NCI-H128 (cell line): ENCODE data around the gene ZNF385D.

Experiments used
- DNase-seq: peaks from one replicate; lab custom pipeline; 2025; ENCODE audit not compliant: unreplicated experiment; lab: John Stamatoyannopoulos, UW

ZNF385D gene

GRCh38 chr3:21462141-21462540 is 288.9 kb downstream of the ZNF385D start:
- no peak for DNase-seq

GRCh38 chr3:21457084-21457483 is 293.9 kb downstream of the ZNF385D start:
- DNase-seq, result no peak

- DNase-seq, result no peak
Observed at GRCh38 chr3:21449738-21450137, 301.3 kb downstream of the ZNF385D start.

DNA sequence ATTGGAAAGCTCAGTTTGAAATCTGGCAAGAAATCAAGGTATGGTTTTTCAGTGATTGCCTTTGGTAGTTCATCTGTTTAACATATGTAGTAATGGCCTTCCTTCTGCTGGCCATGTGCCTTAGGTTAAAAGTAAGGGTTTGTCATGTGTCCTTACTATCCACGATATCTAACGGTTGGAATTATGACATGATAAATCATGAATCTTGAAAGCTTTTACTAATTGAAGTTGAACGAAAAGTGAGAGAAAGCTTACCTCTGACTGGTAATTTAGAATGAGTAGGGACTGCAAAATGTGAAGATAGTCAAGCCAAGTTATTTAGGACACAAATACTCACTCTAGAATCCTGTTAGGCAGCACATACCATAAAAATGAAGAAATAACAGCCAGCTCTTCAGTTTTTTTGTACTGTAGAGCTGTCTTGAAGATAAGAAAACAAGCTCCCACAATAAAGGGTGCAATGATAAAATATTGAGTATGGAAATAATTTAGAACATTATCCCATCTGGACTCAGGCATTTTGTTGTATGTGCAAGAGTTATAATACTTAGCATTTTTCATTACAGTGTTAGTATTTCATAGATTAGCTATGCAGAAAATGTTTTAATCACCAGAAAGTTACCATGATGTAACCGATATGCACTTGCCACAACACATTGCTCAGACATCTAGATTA is 303.4 kb downstream of the ZNF385D start:
- no peak for DNase-seq

GRCh38 chr3:21446945-21447475 is 304.0 kb downstream of the ZNF385D start:
- DNase-seq, result no peak

DNA sequence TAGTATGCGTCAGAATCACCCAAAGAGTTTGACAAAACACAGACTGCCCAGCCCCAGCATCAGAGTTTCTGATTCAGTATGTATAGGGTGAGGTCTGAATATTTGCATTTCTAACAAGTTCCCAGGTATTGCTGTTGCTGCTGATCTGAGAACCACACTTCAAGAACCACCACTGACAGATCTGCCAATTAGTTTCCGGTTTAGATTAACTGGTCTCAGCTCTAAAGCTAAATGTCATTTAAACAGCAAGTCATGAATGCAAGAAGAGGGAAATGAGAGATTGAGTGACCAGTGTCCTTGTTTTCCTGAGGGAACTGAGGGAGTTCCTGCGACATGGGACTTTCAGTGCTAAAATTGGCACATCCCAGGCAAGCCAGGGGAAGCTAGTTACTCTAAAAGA is 305.0 kb downstream of the ZNF385D start:
- no peak for DNase-seq

GRCh38 chr3:21441821-21442220 is 309.2 kb downstream of the ZNF385D start:
- DNase-seq, result no peak

GRCh38 chr3:21436835-21437234 is 314.2 kb downstream of the ZNF385D start:
- no peak for DNase-seq

DNA sequence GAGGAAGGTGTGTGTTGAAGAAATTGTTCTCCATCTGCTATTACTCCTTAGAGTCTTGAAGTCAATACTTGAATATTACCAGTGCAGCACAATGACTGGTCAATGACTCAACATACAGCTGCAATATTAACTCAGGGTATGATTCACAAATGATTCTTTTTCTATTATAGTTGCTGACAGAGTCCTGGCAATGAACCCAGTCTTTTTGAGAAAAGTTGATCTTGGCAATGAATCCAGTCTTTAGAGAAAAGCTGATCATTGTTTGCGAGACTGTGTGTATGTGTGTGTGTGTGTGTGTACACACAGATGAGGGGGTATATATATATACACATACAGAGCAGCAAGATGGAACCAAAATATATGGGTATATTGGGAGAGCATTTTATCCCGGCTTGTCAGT is 315.1 kb downstream of the ZNF385D start:
- no peak for DNase-seq

- no peak for DNase-seq
Observed at GRCh38 chr3:21434310-21434709, 316.7 kb downstream of the ZNF385D start.

DNA sequence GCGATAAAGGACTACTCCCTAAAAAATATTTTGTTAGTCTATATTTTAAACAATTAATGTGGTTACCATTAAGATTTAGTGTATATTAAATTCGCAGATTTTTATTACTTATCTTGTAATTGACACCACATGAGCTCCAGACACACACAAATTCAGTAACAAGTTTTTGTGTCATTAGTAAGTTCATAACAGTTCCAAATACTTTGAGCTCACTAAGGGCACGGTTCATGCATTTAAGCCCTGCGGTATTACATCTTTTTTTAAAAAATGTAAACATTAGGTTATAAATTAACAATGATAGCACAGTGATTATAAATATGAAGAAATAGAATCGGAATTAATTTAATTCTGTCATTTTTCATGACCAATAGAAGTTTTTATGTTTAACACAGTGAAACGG is 317.3 kb downstream of the ZNF385D start:
- no peak for DNase-seq

GRCh38 chr3:21426920-21427319 is 324.1 kb downstream of the ZNF385D start:
- no peak for DNase-seq

DNA sequence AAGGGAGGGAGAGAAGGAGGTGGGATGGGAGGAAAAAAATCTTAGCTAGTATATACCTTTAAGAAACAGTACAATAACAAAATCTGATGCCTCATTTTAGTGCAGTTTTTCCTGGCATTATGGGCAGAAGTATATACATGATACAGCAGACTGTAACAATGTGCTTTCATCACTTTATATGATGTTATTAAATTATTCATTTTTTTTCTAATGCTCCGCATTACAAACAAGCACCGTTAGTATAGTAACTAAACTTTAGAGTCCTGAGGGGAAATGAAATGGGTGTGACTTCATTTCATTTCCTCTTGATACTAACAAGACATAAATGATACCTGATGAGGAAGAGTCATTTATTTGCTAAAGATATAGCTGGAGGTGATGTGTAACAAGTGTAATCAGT is 325.3 kb downstream of the ZNF385D start:
- DNase-seq, result no peak

- no peak for DNase-seq
Observed at GRCh38 chr3:21421096-21421495, 329.9 kb downstream of the ZNF385D start.

- DNase-seq, result no peak
Observed at GRCh38 chr3:21417991-21418390, 333.0 kb downstream of the ZNF385D start.

- DNase-seq, result no peak
Observed at GRCh38 chr3:21414506-21414905, 336.5 kb downstream of the ZNF385D start.

GRCh38 chr3:21411058-21411457 is 340.0 kb downstream of the ZNF385D start:
- DNase-seq, result no peak

GRCh38 chr3:21409401-21409800 is 341.6 kb downstream of the ZNF385D start:
- no peak for DNase-seq

- no peak for DNase-seq
Observed at GRCh38 chr3:21407743-21408142, 343.3 kb downstream of the ZNF385D start.

GRCh38 chr3:21405671-21406667 is 345.0 kb downstream of the ZNF385D start:
- DNase-seq, result no peak

DNA sequence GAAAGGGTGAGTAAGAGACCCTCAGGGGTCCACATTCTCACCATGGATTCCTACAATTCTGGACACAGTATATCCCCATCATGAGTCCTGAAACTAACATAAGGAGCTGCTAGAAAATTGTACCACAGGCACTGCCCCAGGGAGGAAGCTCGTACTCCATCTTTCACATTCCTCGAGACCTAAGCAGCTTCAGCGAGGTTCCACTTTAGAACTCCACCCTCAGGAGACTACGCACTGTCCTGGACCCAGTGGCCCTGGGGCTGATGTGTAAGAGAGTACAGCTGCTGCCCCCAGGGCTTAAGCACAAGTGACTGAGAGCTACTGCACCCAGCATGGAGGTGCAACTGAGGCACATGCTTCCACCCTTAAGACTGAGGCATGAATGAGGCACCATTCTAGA is 352.5 kb downstream of the ZNF385D start:
- DNase-seq, result no peak
